Fibroblast of skin of right biceps (primary cell): ENCODE data around the gene OAT.
A peak's percentile ranks its signal among the peaks of the same experiment; 100 is the strongest.

Experiments
- DNase-seq: peaks from one replicate; pipeline ENCODE4 v3.0.0-alpha.2; 2013

Gene OAT

DNA sequence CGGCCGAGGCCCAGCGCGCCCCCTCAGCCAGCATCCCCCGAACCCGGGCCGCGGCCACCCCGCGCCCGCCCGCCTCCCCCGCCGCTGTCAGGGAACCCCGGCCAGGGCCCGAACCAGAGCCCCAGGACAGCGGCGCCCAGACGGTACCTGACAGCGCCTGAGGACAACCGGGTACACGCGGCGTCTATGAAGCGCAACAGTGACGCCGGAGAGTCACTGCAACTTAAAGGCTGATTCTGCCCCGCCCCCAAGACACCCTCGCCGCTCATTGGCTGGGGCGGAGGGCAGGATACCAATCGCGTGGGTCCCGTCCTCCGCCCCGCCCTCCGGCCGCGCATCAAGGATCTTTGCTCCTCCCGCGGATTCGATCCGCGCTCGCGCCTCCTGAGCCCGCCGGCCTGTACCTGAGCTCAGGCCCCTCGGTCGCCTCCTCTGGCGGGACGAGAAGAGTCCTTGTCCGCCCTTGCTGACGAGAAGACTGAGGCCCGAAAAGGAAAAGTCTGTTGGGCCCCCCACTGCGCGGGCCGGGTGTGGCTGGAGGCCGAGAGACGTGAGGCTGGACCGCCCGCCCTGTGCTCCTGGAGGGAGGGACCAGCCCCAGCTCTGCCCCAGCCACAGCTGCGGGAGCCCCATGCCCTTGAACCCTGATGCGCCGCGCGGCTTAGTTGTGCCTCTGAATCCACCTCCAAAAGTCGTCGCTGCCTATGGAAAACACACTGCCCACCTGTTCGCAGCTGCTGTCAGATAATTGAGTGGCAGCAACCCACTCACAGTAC lies at the start of gene OAT:
Gene OAT, minus strand, starts transcription at position 198 of the 776 bp plus-strand sequence. CDS start 6,752 bp downstream, outside the sequence.
- peak; percentile 95 for DNase-seq

DNA sequence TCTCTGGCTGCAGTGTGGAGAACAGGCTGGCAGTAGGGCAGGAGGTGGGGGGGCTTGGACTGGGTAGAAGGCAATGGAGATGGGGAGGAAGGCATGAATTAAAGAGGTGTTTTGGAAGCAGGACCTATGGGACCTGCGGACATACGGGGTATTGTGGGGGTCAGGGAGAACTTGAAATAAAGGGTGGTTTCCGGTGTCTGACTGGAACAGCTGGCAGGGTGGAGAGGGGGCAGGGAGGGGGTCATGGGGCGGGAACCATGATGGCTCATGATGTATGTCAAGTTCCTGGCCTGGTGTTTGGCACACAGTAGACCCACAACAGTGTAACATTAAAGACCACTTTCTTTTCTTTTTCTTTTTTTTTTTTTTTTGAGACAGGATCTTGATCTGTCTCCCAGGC lies 48.4 kb upstream of the OAT start:
- no peak for DNase-seq

DNA sequence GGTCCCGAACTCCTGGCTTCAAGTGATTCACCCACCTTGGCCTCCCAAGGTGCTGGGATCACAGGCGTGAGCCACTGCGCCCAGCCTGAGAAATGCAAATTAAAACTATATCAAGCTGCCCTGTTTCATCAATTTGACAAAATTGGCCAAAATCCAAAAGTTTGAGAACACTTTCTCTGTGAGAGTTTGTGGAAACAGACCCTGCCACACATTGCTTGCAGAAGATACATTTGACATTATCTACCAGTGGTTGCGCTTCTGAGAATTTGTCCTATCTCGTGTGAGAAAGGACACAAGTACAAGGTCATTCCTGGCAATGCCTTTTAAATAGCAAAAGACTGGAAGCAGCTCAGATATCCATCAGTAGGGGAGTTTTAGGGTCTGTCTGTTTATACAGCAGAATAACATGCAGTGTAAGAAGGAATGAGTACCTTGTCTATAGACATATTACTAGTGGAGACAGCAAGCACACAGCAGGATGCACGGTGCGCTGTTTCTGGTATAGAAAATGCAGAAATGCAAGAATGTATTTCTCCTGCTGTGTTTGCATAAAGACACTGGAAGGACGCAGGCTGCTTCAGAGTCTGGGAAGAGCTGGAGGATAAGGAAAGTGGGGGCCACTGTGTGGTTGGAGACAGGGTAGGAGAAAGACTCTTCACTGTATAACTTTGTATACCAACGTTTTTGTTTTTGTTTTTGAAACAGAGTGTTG lies 47.2 kb upstream of the OAT start:
- DNase-seq, result no peak

DNA sequence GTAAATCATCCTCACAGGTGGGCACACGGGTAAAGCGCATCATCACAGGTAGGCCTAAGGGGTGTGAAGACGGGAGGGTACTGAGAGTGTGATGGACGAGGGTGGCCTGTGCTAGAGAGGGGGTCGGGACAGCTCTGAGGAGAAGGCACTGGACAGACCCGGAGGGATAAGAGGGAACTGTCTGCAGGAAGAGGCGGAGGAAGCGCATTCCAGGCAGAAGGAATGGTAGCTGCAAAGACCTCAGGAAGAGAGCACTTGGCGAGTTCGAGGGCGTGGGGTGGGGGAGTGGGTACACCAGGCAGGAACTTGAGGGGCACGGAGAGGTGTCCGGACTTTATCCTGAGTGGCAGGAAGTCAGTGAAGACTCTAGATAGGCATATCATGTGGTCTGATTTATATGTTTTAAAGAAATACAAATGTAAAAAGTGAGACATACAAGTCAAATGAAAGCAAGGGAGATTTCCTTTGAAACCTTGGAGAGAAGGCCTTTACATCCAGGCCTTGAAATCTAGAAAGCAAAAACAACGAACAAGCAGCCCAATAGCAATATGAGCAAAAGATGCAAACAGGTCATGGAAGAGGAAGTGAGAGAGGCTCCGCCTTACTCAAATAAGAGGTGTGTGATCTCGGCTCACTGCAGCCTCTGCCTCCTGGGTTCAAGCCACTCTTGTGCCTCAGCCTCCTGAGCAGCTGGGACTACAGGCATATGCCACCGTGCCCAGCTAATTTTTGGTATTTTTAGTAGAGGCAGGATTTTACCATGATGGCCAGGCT lies 46.5 kb upstream of the OAT start:
- no peak for DNase-seq

DNA sequence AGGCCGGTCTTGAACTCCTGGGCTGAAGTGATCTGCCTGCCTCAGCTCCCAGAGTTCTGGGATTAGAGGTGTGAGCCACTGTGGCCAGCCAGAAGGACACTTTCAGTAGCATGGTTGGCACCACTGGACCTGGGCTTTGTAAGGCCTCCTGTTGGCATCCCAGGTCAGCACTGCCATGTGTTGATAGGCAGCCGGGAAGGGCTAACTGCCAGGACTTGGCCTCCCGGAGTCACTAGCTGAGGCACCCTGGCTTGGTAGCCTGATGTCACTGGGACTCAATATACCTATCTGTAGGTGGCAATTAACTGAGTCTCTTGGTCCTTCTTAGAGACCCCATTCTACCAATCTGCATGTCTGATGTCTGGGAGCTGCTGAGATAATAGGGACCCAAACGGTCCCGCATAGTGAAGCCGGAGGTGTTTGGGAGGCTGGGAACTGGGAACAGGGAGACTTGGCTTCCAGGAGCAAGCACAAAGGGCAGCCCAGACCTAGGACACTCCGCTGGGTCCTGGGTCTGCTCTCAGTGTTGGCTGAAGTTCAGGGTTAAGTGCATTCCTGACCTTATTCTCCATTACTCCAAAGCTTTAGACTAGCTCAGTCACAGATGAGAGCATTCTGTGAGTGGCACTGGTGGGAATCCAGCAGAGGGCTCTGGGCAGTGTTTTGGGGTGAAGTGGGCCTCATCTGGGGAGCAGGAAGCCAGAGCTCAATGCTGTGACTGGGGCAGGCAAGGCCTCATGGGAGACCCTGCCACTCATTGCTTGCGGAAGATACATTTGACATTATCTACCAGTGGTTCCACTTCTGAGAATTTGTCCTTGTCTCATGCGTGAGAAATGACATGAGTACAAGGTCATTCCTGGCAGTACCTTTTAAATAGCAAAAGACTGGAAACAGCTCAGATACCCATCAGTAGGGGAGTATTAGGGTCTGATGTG lies 45.6 kb upstream of the OAT start:
- DNase-seq, result no peak

DNA sequence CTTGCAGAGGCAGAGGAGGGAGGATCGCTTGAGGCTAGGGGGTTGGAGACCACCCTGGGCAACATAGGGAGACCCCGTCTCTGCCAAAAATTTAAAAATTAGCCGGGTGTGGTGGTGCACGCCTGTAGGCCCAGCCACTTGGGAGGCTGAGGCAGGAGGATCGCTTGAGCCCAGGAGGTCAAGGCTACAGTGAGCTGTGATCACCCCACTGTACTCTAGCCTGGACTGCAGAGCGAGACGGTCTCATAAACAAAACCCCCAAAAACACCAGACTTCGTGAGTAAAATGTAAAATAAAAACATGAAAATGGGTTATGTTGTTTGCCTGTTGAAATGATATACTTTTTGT lies 43.6 kb upstream of the OAT start:
- DNase-seq, result no peak

DNA sequence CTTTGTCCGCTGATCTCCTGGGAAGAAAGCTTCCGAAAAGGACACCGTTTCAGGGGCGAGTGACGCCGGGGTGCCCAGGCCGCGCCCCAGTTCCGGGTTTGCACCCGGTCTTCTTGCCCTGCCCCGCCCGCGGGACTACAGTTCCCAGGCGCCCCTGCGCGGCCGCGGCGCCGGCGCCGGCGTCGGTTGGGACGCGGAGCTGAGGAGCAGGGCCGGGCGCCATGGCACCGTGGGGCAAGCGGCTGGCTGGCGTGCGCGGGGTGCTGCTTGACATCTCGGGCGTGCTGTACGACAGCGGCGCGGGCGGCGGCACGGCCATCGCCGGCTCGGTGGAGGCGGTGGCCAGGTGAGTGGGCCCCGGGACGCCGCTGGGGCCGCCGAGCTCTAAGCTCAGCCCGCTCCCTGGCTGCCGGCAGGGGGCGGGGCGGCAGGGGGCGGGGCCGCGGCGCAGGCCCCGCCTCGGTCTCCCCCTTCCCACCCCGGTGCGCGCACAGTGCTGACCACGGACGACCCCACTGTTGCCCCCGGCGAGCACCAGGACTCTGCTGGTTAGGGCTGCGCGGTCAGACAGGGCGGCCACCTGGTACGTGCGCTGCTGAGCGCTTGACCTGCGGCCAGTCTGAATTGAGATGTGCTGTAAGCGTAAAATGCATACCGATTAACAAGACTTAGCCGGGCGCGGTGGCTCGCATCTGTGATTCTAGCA lies 43.1 kb upstream of the OAT start, which contains the start of gene LHPP:
Gene LHPP, plus strand, starts transcription at position 182 of the 706 bp plus-strand sequence. Its CDS starts 40 bp downstream, at position 222.
- peak; percentile 78 for DNase-seq

DNA sequence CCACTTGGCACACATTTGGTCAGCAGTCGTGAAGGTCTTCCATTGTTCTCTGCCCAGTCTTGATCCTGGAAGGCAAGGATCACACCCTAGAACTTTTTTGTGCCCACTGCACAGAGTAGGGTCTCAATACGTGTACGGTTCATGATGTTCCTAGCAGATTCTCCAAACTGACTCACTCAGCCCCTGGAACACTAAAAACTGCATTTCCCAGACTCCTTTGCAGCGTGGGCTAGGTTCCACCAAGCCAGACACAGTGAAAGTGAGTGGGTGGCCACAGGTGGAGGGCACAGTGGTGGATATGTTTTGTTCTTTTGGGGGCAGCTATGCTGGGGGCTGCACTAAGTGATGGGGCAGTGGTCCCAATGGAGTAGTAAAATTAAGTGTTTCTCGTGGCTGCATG lies 41.4 kb upstream of the OAT start:
- DNase-seq, result no peak

DNA sequence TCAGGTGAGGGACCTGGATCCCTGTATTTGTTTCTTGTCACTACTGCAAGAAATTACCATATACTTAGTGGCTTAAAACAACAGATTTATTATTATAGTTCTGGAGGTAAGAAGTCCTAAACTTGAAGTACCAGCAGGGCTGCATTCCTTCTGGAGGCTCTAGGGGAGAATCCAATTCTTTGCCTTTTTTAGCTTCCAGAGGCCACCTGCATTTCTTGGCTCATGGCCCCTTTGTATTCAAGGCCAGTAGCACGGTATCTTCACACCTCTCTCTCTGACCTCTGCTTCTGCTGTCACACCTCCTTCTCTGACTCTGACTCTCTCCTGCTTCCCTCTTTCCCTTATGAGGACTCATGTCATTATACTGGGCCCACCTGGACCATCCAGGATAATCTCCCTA lies 40.7 kb upstream of the OAT start:
- DNase-seq, result no peak

DNA sequence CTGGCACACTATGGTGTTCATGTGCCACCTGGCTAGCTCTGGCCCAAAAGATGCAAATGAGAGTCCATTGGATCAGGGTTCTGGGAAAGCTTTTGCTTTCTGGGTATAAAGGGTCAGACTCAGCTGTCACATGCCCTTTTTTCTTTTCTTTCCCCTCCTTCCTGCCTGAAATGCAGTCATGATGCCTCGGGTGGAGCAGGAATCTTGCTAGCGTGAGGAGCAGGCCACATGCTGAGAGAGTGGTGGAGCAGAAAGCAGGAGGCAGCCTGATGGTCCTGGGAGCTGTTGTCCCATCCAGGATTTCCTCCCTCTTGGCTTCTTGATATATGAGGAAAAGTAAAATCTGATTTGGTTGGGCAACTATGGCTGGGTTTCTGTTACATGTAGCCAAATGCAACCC lies 40.2 kb upstream of the OAT start:
- DNase-seq, result no peak

DNA sequence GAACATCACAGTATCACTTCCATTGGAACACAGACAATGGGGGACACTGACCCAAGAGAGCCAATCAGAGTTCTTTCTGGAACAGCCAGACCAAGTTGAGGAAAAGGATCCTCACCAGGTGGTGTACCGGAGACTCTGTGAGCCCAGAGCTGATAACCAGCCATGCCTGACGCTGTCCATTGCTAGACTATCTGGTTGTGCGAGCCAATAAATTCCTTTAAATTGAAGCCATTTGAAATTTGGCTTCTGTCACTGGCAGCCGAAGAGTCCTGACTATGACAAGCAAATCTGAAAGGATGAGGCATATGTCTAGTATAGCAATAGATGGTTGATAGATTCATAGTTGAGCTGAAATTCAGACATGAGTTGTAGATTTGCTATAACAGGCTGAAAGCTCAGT lies 39.8 kb upstream of the OAT start:
- DNase-seq, result no peak

DNA sequence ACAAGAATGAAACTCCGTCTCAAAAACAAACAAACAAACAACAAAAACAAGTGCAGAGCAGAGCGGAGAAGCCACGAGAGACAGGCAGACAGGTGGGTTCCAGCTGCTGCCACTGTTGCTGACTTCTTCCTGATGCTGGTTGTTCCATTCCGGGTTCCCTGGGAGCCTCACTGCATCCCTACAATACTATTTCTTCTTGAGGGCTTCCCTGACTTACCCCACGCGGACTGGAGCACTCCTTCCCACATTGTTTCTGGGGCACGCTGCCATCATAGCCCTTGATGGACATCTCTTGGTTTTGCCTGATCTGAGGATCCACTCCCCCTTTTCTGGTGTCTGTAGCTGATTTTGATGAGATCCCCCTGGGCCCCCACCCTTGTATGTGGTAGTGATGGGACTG lies 36.7 kb upstream of the OAT start:
- no peak for DNase-seq

DNA sequence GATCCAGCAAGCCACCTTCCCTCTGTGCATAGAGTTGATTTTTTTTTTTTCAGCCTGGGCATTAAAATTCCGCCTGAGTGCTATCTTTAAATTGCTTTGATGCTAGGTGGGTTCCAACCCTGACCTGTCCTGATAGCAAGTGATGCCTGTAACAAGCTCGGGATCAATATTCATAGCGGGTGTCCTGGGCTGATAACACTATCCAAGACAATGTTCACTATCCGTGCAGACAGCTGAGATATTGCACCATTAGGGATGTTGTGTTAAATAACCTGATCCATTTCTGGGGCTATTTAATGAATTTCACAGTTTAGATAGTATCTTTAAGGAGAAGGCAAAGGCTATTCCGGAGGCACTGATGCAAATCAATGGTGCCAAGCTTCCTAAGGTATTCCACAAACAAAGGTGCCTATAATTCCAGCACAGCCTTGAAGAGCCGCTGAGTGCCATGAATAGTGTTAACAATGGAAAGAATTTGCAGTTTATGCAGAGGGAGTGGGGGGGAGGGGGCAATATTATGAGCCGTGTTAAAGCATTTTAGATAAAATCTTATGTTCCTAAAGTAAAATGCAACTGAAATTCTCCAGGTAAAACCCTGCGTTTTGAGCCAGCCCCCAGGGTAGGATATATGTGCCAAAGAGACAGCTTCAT lies 35.4 kb upstream of the OAT start:
- no peak for DNase-seq

DNA sequence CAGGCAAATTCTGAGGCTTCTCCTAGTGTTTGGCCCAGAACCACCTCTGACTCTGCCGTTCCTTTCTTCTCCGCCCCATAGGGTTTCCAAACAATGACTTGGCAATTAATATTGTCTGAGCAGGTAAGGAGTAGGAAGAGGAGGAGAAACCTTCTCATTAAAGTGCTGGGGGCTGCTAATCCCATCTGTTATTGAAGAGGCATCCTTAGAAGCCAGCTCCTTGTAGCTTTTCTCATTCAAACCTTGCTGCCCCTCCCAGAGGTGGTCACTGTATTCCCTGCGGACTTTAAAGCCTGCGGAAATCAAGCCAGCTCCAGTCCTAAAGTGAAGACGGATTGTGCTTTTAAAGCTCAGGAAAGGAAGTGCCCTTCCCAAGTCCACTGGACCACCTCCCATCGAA lies 32.6 kb upstream of the OAT start:
- DNase-seq, result no peak

DNA sequence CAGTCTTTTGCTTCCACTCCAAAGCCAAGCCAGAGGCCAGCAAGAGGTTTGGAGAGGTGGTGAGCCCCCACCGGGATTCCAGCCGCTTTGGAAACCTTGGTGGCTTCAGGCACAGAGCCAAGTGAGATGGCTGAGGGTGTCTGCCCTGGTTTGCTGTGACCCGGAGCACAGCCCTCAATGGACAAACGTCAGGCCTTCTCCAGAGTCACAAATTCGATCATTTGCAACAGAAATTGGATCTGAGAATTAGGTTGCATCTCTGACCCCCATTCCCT lies 32.0 kb upstream of the OAT start:
- DNase-seq, result no peak

DNA sequence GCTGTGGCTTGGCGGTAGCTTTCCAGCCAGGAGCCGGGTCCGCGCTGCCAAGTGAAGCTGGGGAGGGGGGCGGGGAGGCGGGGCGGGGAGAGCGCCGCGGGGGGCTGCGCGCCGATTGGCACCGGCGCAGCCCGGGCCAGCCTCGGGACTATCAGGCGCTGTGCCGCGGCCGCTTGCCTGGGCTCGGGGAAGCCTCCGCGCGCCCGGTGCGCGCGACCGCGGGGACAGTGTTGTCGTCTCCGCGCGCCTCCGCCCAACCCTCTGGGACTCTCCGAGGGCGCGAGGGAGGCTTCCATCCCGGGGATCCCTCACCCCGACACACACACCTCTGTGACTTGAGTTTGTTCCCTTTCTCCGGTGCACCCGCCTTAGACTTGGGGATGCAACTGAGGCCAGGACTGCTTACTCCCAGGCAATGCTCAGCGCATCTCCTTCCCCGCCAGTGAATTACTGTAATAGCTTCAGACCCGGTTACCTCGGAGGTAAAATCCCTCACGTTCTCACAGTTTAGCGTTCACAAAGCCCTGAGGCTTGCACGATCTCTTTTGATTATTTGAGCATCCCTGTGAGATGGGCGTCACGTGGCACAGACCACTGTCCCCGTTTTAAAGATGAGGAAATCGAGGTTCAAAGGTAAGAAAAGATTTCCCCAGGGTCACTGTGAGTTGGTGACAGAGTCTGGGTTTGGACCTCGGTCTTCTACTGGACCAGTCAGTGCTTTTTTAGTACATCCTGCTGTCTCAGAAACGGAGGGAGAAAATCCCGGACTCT lies 31.5 kb upstream of the OAT start, which contains the start of gene NKX1-2:
Gene NKX1-2, minus strand, starts transcription at position 24 of the 771 bp plus-strand sequence. CDS start 92 bp downstream, outside the sequence.
- no peak for DNase-seq

DNA sequence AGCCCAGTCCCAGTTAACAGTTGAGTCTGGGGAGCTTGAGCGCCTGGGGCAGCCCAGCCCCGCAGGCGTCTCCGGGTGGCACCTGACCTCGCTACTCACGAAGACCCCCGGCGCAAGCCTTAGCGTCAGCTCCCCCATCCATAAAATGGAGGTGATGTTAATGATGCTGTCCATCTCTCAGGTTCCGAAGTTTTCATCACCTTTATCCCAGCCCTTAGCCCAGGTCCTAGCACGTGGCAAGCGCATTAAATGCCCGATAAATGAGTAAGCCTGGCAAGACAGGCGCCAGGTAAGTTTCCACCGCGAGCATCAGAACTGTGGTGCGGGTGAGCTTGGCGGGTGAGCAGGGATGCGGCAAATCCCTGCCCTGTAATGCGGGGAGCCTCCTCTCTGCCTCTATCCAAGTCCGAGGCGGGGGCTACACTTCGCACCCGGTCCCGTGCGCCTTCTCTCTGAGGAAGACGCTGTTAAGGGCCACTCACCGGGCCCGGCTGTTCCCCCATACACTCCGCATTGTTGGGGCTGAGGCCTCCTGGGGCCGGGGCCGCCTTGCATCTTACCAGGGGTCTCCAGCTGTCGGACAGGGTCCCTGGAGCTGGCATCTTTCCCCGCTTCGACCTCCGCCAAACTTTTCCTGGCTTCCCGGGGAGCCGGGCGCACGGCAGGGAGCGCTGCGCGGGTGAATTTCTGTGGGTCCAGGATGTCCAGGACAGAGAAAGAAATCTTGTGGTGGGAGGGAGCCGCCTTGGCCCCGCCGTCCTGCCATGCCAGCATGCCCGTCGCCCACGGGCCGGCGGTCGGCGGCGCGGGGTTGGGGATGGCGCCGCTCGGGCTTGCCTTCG lies 30.7 kb upstream of the OAT start:
- no peak for DNase-seq

DNA sequence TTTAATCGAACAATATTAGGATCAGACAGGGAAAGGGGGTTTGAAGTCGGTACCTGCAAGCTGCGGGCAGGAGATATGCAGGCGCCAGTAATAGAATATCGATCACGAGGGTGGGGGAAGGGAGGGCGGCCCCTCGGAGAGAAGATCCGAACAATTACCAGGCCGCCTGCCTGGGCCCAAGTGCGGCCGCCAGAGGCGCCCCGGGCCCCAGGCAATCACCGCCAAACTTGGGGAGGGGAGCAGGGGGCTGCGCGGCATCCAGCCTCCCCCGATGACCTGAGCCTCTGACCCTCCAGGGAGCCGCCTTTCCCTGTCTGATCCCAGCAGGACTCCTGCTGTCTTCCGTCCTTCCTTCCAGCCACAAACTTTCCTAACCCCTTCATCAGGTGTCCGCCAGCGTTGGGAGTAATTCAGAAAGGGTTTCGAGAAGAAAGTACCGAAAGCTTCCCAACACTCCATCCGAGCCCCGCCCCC lies 30.0 kb upstream of the OAT start:
- DNase-seq, result no peak

DNA sequence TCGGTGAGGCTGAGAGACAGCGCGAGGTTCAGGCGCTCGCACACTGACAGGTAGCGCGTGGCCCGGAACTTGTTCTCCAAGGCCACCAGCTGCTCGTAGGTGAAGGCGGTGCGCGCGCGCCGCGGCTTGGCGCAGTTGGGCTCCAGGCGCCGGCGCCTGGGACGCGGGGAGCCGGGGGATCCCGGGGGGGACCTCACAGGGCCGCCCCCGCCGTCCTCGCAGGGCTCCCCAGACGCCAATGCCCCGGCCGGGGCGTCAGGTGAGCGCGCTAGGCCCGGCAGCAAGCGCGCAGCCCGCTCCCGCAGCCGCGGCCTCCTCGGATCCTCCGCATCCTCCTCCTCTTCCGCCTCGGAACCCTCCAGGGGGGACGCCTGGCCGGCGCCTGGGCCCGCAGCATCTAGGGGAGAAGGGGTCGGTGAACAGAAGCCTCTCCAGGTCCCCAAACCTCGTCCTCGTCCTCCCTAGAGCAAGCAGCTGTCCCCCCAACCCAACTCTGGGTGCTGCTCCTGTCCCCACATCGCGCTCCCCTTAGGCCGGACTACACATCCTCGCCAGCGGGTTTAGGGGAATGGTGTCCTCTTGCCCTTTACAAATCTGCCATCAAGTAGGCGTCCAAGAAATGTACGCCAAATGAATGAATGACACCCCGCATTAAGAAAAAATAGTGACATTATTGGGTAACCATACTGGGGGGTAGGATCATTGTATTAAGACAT lies 29.2 kb upstream of the OAT start:
- DNase-seq, result no peak
